NB4 (cell line): Measurements from ENCODE around the gene SAMD13.

Source experiments
- DNase-seq: peaks from one replicate; pipeline ENCODE4 v3.0.0; 2010; ENCODE audit warnings: low read depth
- H3K4me3 ChIP-seq: one replicate; pipeline ENCODE4 v1.5.1; 2011; ENCODE audit warnings: mild to moderate bottlenecking, low read depth, low read length, moderate library complexity
- MYC ChIP-seq: IDR thresholded peaks from 2 replicates; pipeline ENCODE4 v1.6.1; 2011; ENCODE audit warnings: low read depth, low read length
- POLR2A ChIP-seq: IDR thresholded peaks from 2 replicates; pipeline ENCODE4 v1.6.1; 2011; ENCODE audit warnings: mild to moderate bottlenecking; ENCODE audit not compliant: insufficient read length; ENCODE audit errors: extremely low read depth
- TF ChIP-seq, protein P1 (sequence below): IDR thresholded peaks from one replicate; pipeline ENCODE4 v1.5.1; 2012; ENCODE audit warnings: low read depth, low read length
- TF ChIP-seq, protein P2 (sequence below): IDR thresholded peaks from 2 replicates; pipeline ENCODE4 v1.6.1; 2011; ENCODE audit warnings: low read depth, low read length

Gene SAMD13

DNA sequence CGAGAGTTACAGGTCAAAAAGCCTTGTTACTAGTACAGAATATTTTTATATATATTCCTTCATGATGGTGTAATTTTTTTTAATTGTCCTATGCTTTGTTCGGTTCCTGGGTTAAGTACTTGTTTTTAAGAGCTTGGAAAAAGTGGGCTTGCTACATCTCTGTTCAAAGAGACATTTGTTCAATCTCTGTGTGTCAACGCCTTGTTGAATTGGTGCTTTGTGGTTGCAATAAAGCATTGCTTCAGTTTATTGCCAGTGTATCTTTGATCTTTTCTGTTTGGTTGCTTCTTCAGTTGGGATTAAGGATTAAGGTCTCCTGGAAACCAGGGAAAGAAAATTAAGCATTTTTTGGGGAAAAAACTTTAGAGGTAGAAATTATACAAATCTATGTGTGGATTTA, 49.0 kb downstream of the SAMD13 start:
- DNase-seq, result no peak
- TF ChIP-seq, protein P1, sequence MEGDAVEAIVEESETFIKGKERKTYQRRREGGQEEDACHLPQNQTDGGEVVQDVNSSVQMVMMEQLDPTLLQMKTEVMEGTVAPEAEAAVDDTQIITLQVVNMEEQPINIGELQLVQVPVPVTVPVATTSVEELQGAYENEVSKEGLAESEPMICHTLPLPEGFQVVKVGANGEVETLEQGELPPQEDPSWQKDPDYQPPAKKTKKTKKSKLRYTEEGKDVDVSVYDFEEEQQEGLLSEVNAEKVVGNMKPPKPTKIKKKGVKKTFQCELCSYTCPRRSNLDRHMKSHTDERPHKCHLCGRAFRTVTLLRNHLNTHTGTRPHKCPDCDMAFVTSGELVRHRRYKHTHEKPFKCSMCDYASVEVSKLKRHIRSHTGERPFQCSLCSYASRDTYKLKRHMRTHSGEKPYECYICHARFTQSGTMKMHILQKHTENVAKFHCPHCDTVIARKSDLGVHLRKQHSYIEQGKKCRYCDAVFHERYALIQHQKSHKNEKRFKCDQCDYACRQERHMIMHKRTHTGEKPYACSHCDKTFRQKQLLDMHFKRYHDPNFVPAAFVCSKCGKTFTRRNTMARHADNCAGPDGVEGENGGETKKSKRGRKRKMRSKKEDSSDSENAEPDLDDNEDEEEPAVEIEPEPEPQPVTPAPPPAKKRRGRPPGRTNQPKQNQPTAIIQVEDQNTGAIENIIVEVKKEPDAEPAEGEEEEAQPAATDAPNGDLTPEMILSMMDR, result no peak
- TF ChIP-seq, protein P2, sequence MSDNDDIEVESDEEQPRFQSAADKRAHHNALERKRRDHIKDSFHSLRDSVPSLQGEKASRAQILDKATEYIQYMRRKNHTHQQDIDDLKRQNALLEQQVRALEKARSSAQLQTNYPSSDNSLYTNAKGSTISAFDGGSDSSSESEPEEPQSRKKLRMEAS, result no peak
- TF ChIP-seq POLR2A, result no peak
- no peak for TF ChIP-seq MYC
- no peak overlapping the region for H3K4me3 ChIP-seq

DNA sequence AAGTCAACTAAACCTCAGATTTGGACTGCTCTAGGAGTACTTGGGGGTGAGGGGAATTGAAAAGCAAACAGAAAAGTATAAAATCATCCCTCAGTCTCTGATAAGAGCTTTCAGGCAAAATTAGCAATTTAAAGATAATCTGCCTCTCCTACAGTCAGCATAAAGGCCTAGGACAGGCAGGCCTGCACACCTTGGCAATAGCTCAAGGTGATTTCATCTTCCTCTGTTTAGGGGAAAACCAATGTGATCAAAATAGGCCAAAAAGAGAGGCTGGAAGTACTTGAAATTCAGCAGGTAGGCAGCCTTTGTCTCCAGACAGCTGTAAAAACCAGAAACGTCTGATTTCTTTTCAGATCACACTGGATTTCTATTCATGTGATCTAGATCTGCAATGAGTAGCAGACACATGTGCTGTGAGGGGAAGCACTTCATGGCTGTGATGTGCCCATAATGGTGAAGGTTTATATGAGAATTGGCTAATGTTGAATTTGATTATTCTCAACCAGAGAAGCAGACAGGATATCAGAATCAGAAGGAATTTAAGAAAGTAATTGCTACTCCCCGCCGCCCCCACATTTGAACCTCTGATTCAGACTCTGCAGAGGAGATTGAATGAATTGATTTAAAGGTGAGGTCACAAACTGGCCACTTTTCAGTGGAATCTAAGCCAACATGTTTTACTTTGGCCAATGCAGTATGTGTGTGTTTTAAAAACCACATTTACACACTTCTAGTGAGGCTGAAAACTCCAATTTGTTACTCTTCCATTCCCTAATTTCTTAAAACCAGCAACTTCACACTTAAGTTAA, 51.0 kb downstream of the SAMD13 start:
- TF ChIP-seq, protein P1, result no peak
- TF ChIP-seq POLR2A (no peak), MYC (no peak)
- TF ChIP-seq, protein P2, result no peak
- DNase-seq, result no peak
- no peak overlapping the region for H3K4me3 ChIP-seq

DNA sequence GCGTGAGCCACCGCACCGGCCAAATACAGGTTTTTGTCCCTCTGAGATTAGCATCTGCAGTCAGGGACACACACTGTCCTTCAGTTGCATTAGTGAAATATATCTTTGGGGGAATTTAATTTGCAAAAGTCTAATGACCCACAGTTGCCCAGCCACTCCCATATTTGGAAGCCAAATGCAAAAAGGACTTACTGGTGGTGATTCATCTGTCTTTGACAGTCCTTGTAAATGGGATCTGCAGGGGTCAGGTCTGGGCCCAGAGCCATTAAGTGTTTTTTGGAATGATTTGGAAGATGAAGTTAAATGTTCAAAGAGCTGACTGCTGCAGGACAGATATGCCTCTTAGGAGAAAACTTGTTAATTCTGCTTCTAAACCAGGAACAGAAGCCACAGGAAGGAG, 52.2 kb downstream of the SAMD13 start:
- DNase-seq, result no peak
- TF ChIP-seq, protein P2, result no peak
- TF ChIP-seq MYC (no peak), POLR2A (no peak)
- TF ChIP-seq, protein P1, result no peak
- no peak overlapping the region for H3K4me3 ChIP-seq

DNA sequence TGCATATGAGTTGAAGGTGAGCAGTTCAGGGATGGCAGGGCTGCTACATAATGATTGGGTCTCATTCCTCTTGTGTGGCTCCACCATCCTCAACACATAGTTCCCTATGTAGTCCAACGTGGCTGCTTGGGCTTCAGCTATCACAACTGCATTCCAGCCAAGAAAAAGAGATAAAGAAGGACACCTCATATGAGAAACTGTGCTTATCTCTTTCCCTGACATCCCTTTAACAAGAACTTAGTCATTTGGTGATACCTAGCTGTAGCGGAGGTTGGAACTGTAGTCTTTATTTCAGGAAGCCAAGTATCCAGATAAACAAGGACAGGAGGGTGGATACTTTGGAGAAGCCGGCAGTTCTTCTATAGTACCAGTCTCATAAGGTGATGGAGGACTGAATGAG, 54.0 kb downstream of the SAMD13 start:
- TF ChIP-seq, protein P2, result no peak
- TF ChIP-seq POLR2A (no peak), MYC (no peak)
- TF ChIP-seq, protein P1, result no peak
- H3K4me3 ChIP-seq, result no peak overlapping the region
- DNase-seq, result no peak

DNA sequence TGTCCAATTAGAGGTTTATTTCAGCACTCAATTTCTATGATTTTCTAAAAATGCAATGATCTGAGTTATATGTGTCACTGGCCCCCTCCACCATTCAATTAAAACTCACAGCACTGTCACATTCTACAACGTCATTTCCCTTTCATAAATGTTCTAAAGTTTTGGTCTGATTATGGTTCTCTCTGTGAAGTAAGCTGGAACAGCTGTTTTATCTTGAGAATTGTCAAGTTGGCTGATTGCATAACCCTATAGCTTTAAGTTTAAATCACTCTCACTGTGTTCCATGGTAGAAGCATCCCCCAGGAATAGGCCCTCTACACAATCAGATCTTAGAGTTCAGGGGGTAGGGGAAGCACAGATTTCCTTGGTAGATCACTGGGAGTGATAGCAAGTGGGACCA, 55.4 kb downstream of the SAMD13 start:
- H3K4me3 ChIP-seq, result no peak overlapping the region
- TF ChIP-seq, protein P1, result no peak
- TF ChIP-seq, protein P2, result no peak
- TF ChIP-seq MYC (no peak), POLR2A (no peak)
- DNase-seq, result no peak
